GM21786 (cell line): Measurements from ENCODE around the gene MCM6.

Source experiments
- ATAC-seq: cut with Tn5 transposase; IDR thresholded peaks from one replicate; pipeline ENCODE4 v1.9.1; 2021; ENCODE audit not compliant: unreplicated experiment

The MCM6 gene

DNA sequence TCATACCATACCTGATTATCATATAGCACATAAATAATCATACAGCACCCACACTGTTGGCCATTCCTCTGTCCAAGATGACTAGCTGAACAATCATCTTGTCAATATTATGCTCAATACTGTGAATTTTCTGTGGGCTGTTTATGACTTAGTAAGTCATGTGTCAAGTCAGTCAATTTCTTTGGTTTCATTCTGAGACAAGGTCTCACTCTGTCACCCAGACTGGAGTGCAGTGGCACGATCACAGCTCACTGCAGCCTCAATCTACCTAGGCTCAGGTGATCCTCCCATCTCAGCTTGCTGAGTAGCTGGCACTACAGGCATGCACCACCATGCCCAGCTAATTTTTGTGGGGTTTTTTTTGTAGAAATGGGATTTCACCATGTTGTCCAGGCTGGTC is 5.7 kb downstream of the MCM6 start:
- peak; percentile 50 for ATAC-seq

DNA sequence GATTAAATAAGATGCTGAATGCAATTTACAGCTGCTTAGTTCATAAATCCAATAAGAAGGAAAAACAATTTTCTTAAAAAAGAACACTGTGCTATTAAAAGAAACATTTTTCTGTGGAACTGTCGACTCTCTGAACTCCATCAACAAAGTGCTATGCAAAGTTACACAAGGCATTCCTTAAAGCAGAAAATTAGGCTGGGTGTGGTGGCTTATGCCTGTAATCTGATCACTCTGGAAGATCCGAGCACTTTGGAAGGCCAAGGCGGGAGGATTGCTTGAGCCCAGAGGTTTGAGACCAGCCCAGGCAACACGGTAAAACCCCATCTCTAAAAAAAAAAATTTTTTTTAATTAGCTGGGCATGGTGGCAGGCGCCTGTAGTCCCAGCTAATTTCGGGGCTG is 13.0 kb downstream of the MCM6 start:
- ATAC-seq, result no peak

DNA sequence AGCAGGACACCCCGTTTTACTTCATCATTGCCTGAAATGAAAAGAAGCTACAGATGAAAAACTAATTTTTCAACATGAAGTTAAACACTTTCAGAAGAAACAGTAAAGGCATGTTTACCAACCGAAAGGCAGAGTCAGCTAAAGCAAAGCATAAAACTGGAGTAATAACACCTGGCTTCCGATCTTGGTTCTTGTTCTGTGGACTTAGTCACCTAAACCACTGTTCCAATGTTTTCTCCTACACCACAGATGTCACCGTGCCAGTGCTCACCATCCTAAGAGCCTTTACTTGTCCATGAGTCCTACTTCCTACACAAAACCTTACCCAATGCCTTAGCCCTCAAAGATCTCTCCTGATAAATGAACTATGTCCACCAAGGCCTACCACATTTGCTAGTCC is 13.5 kb downstream of the MCM6 start:
- no peak for ATAC-seq

DNA sequence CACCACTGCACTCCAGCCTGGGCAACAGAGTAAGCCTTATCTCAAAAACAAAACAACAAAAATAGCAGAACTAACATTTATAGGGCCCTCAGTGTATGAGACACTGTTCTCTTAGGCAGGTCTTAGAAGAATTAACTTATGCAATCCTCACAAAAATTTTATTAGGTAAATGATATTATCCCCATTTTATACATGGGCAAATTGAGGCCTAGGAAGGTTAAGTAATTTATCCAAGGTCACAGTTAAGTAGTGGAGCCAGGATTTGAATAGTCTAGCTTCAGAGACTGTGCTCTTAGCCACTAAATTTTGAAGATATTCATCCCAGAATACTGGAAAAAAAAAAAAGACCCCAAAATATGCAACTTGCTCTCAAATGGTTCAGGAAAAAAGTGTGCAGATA is 22.8 kb downstream of the MCM6 start:
- no peak for ATAC-seq

GRCh38 chr2:135851858-135852257 is 24.4 kb downstream of the MCM6 start:
- ATAC-seq, result no peak

DNA sequence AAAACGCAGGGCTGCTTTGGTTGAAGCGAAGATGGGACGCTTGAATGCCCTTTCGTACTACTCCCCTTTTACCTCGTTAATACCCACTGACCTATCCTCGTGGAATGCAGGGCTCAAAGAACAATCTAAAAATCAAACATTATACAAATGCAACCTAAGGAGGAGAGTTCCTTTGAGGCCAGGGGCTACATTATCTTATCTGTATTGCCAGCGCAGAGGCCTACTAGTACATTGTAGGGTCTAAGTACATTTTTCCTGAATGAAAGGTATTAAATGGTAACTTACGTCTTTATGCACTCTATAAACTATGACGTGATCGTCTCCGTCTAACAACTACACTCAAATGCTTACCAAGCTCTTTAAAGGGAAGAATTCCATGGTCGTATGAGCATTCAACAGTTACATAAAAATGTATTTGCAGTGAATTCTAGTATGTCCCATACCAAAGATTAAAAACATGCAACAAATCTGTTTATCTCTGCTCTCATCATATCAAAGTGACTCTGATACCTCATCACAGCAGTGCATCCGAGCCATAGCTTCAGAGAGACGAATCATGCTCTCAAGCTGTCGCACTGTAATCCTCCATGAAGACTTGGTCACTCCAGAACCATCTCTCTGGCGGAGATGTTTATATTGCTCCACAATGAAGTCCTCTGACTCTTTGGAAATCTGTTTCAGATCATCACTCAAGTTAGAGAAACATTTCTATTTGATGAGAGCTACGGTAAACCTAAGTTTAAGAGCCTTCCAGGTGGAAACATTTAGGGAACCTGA is 25.2 kb downstream of the MCM6 start:
- ATAC-seq, result no peak

- no peak for ATAC-seq
Measured at GRCh38 chr2:135849087-135849486, 27.2 kb downstream of the MCM6 start.

GRCh38 chr2:135845997-135846396 is 30.2 kb downstream of the MCM6 start:
- ATAC-seq, result no peak

- no peak for ATAC-seq
Measured at GRCh38 chr2:135845257-135845656, 31.0 kb downstream of the MCM6 start.

- ATAC-seq, result no peak
Measured at GRCh38 chr2:135844301-135844895, 31.8 kb downstream of the MCM6 start.

- no peak for ATAC-seq
Measured at GRCh38 chr2:135843671-135844070, 32.6 kb downstream of the MCM6 start.

DNA sequence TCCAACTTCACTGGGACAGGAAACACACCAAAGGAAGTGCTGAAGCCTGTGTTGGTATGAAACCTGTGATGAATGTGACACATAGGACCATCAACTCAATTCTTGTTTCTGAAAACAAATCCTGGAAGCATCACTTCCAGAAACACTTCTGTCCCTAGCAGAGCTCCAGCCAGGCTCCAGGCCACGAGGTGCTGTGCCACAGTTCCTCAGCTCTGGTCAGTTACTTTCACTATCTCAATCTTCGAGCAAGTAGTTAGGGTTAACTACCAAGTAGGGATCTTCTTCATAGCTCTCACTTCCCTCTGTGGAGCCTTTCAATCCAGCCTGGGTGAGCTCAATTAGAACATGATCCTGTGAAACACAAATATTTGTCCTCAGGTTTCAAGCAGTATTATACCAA is 35.6 kb downstream of the MCM6 start:
- ATAC-seq, result peak; percentile 52

GRCh38 chr2:135839713-135840112 is 36.5 kb downstream of the MCM6 start:
- ATAC-seq, result no peak

GRCh38 chr2:135838502-135838901 is 37.7 kb downstream of the MCM6 start:
- ATAC-seq, result no peak

DNA sequence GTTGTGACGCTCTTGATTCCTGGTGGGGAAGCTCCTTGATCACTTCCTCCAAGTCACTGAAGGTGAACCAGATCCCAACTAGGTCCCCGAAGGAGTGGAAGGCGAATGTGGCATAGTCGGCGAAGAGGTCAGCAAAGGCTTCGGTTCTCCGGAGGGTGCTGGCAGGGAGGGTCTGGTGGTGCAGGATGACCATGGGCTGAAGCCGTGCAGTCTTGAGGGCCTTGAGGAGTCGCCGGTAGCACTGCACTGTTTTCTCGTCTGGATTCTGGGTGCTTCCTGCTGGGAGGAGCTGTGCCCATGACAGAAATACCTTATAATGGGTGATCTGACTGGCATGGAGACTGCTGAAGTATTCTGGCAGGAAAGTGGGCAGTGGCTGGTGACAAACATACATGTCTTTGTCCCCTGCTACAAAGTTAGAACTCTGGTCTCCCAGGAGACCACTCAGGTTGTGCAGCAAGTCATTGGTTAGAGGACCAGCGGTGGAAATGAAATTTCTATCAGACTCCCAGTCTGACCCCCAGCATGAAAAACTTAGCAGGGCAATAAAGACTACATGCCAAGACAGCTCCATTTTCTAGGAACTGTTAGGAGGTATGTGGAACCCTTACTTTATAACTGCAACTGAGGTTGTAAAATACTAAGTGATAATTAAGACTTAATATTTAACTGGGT is 39.5 kb downstream of the MCM6 start, which contains the start of gene LCT:
LCT (minus strand) TSS at position 589 of the 675 bp plus-strand sequence; CDS start at position 574, 15 bp downstream.
- ATAC-seq, result no peak

- ATAC-seq, result no peak
Measured at GRCh38 chr2:135832891-135833290, 43.4 kb downstream of the MCM6 start.

DNA sequence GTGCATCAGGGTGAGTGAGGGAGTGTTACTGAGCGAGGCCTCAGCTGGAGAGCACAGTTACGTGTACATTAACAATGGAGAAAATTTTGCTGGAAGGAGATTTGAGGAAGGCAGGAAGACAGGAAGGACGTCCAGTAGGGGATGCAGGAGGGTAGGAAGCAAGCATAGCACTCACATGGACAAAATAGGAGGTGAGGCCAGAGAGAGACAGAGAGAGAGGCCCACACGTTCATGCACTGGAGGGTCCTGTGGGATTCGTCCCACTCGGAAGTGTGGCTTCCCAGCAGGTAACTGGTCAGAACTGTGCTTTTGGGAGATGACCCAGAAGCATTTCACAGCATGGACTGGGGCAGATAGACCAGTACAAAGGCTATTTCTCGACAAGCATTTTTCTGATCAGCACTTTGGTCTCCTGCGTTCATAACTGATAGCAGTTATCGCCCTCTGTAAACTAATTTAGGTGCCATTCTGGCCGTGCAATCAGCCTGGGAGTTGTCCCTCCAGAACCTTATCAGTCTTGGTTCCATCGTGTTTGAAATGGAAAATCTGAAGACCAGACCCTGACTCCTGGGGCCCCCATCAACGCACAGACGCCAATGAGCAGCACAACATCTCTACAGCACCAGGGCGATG is 44.9 kb downstream of the MCM6 start:
- no peak for ATAC-seq

DNA sequence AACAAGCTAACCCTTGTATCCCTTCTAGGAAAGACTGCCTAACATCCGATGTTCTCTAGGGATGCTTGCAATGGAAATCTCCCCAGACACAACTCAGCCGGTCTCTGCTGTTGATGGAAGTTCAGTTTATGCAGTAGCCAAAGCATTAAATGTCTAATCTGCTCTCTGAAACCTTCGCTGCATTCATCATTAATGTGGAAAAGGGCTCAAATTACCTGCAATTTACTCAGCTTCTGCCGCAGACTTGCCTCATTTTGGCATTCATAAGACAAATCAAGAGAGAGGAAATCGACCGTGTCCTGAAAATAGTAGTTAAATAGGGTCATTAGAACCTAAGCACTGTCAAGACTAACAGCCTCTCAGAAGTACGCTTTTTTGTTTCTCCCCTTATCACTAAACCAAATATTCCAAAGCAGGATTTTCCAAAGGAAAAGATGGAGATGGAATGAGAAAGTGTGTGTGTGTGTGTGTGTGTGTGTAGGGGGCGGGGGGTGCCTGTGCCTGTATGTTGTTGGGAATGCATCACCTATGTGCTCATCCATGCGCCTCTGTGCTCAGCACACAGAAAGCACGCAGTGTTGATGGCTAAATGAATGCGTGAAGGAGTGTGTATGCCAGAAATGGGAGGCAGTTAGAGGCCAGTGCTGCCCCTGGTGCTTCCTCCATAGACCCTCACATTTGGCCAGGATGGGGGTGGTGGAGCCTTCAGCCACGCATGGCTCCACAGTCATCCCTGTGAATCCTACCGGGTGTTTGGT is 46.7 kb downstream of the MCM6 start:
- no peak for ATAC-seq

DNA sequence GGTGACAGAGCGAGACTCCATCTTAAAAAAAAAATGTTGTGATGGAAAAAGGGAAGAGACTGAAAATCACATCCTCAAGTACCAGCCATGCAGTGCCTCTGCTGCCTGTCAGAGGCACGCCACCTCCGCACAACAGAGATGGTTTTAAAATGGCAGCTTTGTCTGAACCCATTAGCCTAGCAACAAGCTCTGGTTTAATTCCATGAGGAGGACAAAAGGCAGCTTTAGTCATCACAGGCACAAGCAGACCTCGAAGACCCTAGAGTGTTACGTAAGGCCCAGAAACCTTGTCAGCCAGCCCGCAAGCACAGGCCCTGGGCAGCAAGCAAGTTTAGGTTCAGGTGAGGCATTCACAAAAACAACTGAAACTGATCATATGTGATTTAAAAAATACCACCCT is 49.7 kb downstream of the MCM6 start:
- no peak for ATAC-seq

DNA sequence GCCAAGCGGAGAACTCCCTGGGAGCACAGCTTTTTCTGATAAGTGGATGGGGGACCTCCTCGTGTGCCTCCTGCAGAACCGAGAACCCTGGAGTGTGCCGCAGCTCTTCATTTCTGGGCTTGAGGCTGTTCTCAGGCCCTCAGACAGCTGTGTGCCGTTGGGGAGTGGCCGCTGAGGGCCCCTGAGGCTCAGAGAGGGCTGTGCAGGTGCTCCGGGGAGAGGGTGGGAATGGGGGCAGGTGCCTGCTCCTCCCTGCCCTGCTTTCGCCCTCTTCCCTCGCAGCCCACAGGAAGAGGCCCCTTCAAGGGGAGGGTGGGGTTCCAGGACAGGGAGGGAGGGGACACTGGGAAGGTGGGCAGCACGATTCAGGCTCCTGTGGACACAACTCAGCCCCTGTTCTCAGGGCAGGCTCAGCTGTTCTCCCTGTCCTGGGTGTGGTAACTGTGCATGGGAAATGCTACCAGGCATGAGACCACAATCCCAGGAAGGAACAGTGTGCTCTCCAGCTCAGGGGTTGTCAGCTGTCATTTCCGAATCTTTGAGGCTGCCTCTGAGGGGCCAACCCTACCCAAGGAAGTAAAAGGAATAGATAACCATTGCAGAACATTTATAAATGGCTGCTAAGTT is 50.6 kb downstream of the MCM6 start:
- ATAC-seq, result no peak
